ENCODE results near the gene TNFRSF14.

The TNFRSF14 gene

GRCh38 chr1:2606396-2606880 is 50.3 kb downstream of the TNFRSF14 start:
- H4K8ac ChIP-seq (ENCODE audit: low read depth, low read length) = no peak overlapping the region
- H3K79me1 ChIP-seq (ENCODE audit: low read depth, low read length) = no peaks in the 10 kb centered on the region
- H3K4me3 ChIP-seq (ENCODE audit: low read length in 2 of 2) = no peak overlapping the region
- H2BK5ac ChIP-seq (ENCODE audit: low read length) = peak overlapping the region; percentile 24
- no peak overlapping the region for H4K91ac ChIP-seq (ENCODE audit: low read depth, low read length, poor library complexity)
- no peak overlapping the region for H3K27ac ChIP-seq (replicated peaks; ENCODE audit: low read length)
- peaks cover 0 to 8% of the 10 kb centered on the region in 2 donors for H3K4me1 ChIP-seq (ENCODE audit: control insufficient read depth in 2 of 2, insufficient read depth in 1 of 2, low read depth in 1 of 2, low read length in 2 of 2)
- peak overlapping the region; percentile 71 for H3K18ac ChIP-seq (ENCODE audit: low read length)
- H3K9me3 ChIP-seq (replicated peaks in 1 of 2; ENCODE audit: control insufficient read depth in 2 of 2, insufficient read depth in 1 of 2, low read depth in 1 of 2, low read length in 2 of 2) = no peaks in the 10 kb centered on the region
- no peak overlapping the region for H2AFZ ChIP-seq (ENCODE audit: low read length)
- no peak overlapping the region for H3K4me2 ChIP-seq (ENCODE audit: insufficient read depth, low read length, poor library complexity, severe bottlenecking)
- H2BK12ac ChIP-seq (ENCODE audit: low read length) = peak overlapping the region; percentile 97
- H2AK5ac ChIP-seq (ENCODE audit: low read depth, low read length) = peak overlapping the region; percentile 98
- no peak overlapping the region for H3K14ac ChIP-seq (ENCODE audit: low read length)
- peaks cover 0 to 51% (median 4%) of the 10 kb centered on the region in 3 experiments for H3K27me3 ChIP-seq (ENCODE audit: control insufficient read depth in 3 of 3, insufficient read depth in 3 of 3, low read depth in 1 of 3, low read length in 3 of 3)
- no CpG with 5 or more reads among the region's 15 CpGs for WGBS, 2 donors (ENCODE audit: extremely low coverage in 2 of 2, insufficient read length in 2 of 2, insufficient replicate concordance in 1 of 2)
- H2BK120ac ChIP-seq (ENCODE audit: low read depth, low read length) = peak overlapping the region; percentile 31
- H3K9ac ChIP-seq (ENCODE audit: low read depth, low read length, poor library complexity) = peak overlapping the region; percentile 4
- H3K4ac ChIP-seq (ENCODE audit: low read length) = no peak overlapping the region
- no peak for DNase-seq (ENCODE audit: low spot score)
- H2BK15ac ChIP-seq (ENCODE audit: low read length) = peak overlapping the region; percentile 64
- H3K23ac ChIP-seq (ENCODE audit: low read depth, low read length, poor library complexity) = peak overlapping the region; percentile 73
- H3K36me3 ChIP-seq (replicated peaks in 1 of 2; ENCODE audit: control insufficient read depth in 2 of 2, insufficient read depth in 2 of 2, low read length in 2 of 2) = no peaks in the 10 kb centered on the region

GRCh38 chr1:2606881-2607621 is 50.9 kb downstream of the TNFRSF14 start:
- peak overlapping the region; percentile 73 for H3K23ac ChIP-seq (ENCODE audit: low read depth, low read length, poor library complexity)
- H3K27ac ChIP-seq (replicated peaks; ENCODE audit: low read length) = no peak overlapping the region
- no peak overlapping the region for H3K4me3 ChIP-seq (ENCODE audit: low read length in 2 of 2)
- no peak overlapping the region for H3K4ac ChIP-seq (ENCODE audit: low read length)
- no peak overlapping the region for H2AFZ ChIP-seq (ENCODE audit: low read length)
- H3K9me3 ChIP-seq (replicated peaks in 1 of 2; ENCODE audit: control insufficient read depth in 2 of 2, insufficient read depth in 1 of 2, low read depth in 1 of 2, low read length in 2 of 2) = no peaks in the 10 kb centered on the region
- peaks cover 0 to 9% of the 10 kb centered on the region in 2 donors for H3K4me1 ChIP-seq (ENCODE audit: control insufficient read depth in 2 of 2, insufficient read depth in 1 of 2, low read depth in 1 of 2, low read length in 2 of 2)
- no CpG with 5 or more reads among the region's 36 CpGs for WGBS, 2 donors (ENCODE audit: extremely low coverage in 2 of 2, insufficient read length in 2 of 2, insufficient replicate concordance in 1 of 2)
- no peak overlapping the region for H4K8ac ChIP-seq (ENCODE audit: low read depth, low read length)
- H3K9ac ChIP-seq (ENCODE audit: low read depth, low read length, poor library complexity) = no peak overlapping the region
- peak overlapping the region; percentile 98 for H2AK5ac ChIP-seq (ENCODE audit: low read depth, low read length)
- H2BK15ac ChIP-seq (ENCODE audit: low read length) = peak overlapping the region; percentile 94
- peak overlapping the region; percentile 97 for H2BK12ac ChIP-seq (ENCODE audit: low read length)
- H3K14ac ChIP-seq (ENCODE audit: low read length) = peak overlapping the region; percentile 56
- no peaks in the 10 kb centered on the region for H3K79me1 ChIP-seq (ENCODE audit: low read depth, low read length)
- peak overlapping the region; percentile 24 for H2BK5ac ChIP-seq (ENCODE audit: low read length)
- no peak overlapping the region for H3K4me2 ChIP-seq (ENCODE audit: insufficient read depth, low read length, poor library complexity, severe bottlenecking)
- peaks cover 0 to 45% (median 2%) of the 10 kb centered on the region in 3 experiments for H3K27me3 ChIP-seq (ENCODE audit: control insufficient read depth in 3 of 3, insufficient read depth in 3 of 3, low read depth in 1 of 3, low read length in 3 of 3)
- H2BK120ac ChIP-seq (ENCODE audit: low read depth, low read length) = peak overlapping the region; percentile 72
- H3K18ac ChIP-seq (ENCODE audit: low read length) = peak overlapping the region; percentile 84
- H4K91ac ChIP-seq (ENCODE audit: low read depth, low read length, poor library complexity) = no peak overlapping the region
- no peak for DNase-seq (ENCODE audit: low spot score)
- no peaks in the 10 kb centered on the region for H3K36me3 ChIP-seq (replicated peaks in 1 of 2; ENCODE audit: control insufficient read depth in 2 of 2, insufficient read depth in 2 of 2, low read length in 2 of 2)

DNA sequence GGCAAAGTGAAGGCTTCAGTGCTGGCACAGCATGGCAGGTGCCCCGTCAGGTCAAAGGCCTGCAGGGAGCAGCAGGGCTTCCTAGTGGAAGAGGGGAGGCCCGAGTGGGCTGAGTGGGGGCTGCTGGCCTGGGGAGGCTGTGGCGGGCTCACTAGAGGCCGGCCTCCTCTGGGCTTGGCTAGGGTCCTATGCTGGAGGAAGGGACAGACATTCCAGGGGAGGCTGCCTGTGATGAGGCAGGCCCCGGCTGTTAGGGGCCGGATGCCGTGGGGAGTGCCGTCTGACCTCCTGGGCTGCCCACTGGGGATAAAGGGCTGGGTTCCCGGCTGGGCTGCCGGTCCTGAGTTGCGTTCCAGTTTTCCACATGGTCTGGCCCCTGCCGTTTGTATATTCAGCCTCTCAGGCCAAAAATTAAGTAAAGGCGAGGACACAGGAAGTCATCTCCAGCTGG is 51.5 kb downstream of the TNFRSF14 start:
- peaks cover 0 to 39% (median 2%) of the 10 kb centered on the region in 3 experiments for H3K27me3 ChIP-seq (ENCODE audit: control insufficient read depth in 3 of 3, insufficient read depth in 3 of 3, low read depth in 1 of 3, low read length in 3 of 3)
- peak overlapping the region; percentile 72 for H2BK120ac ChIP-seq (ENCODE audit: low read depth, low read length)
- DNase-seq (ENCODE audit: low spot score) = no peak

GRCh38 chr1:2609319-2610035 is 53.3 kb downstream of the TNFRSF14 start:
- DNase-seq (ENCODE audit: low spot score) = no peak
- Histone ChIP-seq H3K36me3 (replicated peaks in 1 of 2; ENCODE audit: control insufficient read depth in 2 of 2, insufficient read depth in 2 of 2, low read length in 2 of 2) (no peaks in the 10 kb centered on the region), H2BK120ac (ENCODE audit: low read depth, low read length) (peak overlapping the region; percentile 82), H3K4me1 (ENCODE audit: control insufficient read depth in 2 of 2, insufficient read depth in 1 of 2, low read depth in 1 of 2, low read length in 2 of 2) (peaks cover 0 to 9% of the 10 kb centered on the region in 2 donors), H2BK5ac (ENCODE audit: low read length) (peak overlapping the region; percentile 35), H3K27me3 (ENCODE audit: control insufficient read depth in 3 of 3, insufficient read depth in 3 of 3, low read depth in 1 of 3, low read length in 3 of 3) (peaks cover 0 to 30% (median 2%) of the 10 kb centered on the region in 3 experiments), H3K4me2 (ENCODE audit: insufficient read depth, low read length, poor library complexity, severe bottlenecking) (no peak overlapping the region), H3K14ac (ENCODE audit: low read length) (peak overlapping the region; percentile 67), H3K4ac (ENCODE audit: low read length) (peak overlapping the region; percentile 61), H3K23ac (ENCODE audit: low read depth, low read length, poor library complexity) (peak overlapping the region; percentile 77), H3K79me1 (ENCODE audit: low read depth, low read length) (no peaks in the 10 kb centered on the region), H2AFZ (ENCODE audit: low read length) (no peak overlapping the region), H2BK12ac (ENCODE audit: low read length) (peak overlapping the region; percentile 89), H4K91ac (ENCODE audit: low read depth, low read length, poor library complexity) (no peak overlapping the region), H2AK5ac (ENCODE audit: low read depth, low read length) (peak overlapping the region; percentile 99), H3K9me3 (replicated peaks in 1 of 2; ENCODE audit: control insufficient read depth in 2 of 2, insufficient read depth in 1 of 2, low read depth in 1 of 2, low read length in 2 of 2) (peaks cover 0 to 3% of the 10 kb centered on the region in 2 donors), H3K4me3 (ENCODE audit: low read length in 2 of 2) (no peak overlapping the region), H3K27ac (replicated peaks; ENCODE audit: low read length) (no peak overlapping the region), H4K8ac (ENCODE audit: low read depth, low read length) (peak overlapping the region; percentile 32), H3K9ac (ENCODE audit: low read depth, low read length, poor library complexity) (peak overlapping the region; percentile 50), H2BK15ac (ENCODE audit: low read length) (peak overlapping the region; percentile 93), H3K18ac (ENCODE audit: low read length) (peak overlapping the region; percentile 85)
- WGBS, 2 donors (ENCODE audit: extremely low coverage in 2 of 2, insufficient read length in 2 of 2, insufficient replicate concordance in 1 of 2) = no CpG with 5 or more reads among the region's 34 CpGs

More for the DNA sequence above, 51.5 kb downstream of the TNFRSF14 start:
- Histone ChIP-seq H3K18ac (ENCODE audit: low read length) (peak overlapping the region; percentile 84), H3K4ac (ENCODE audit: low read length) (no peak overlapping the region), H3K27ac (replicated peaks; ENCODE audit: low read length) (no peak overlapping the region), H3K36me3 (replicated peaks in 1 of 2; ENCODE audit: control insufficient read depth in 2 of 2, insufficient read depth in 2 of 2, low read length in 2 of 2) (no peaks in the 10 kb centered on the region), H2BK5ac (ENCODE audit: low read length) (no peak overlapping the region), H2BK15ac (ENCODE audit: low read length) (peak overlapping the region; percentile 94), H3K23ac (ENCODE audit: low read depth, low read length, poor library complexity) (no peak overlapping the region), H3K4me1 (ENCODE audit: control insufficient read depth in 2 of 2, insufficient read depth in 1 of 2, low read depth in 1 of 2, low read length in 2 of 2) (peaks cover 0 to 9% of the 10 kb centered on the region in 2 donors), H3K9ac (ENCODE audit: low read depth, low read length, poor library complexity) (peak overlapping the region; percentile 44), H4K8ac (ENCODE audit: low read depth, low read length) (no peak overlapping the region), H3K9me3 (replicated peaks in 1 of 2; ENCODE audit: control insufficient read depth in 2 of 2, insufficient read depth in 1 of 2, low read depth in 1 of 2, low read length in 2 of 2) (no peaks in the 10 kb centered on the region), H3K4me3 (ENCODE audit: low read length in 2 of 2) (no peak overlapping the region), H2BK12ac (ENCODE audit: low read length) (peak overlapping the region; percentile 58), H4K91ac (ENCODE audit: low read depth, low read length, poor library complexity) (no peak overlapping the region), H3K14ac (ENCODE audit: low read length) (peak overlapping the region; percentile 4), H3K79me1 (ENCODE audit: low read depth, low read length) (no peaks in the 10 kb centered on the region), H2AFZ (ENCODE audit: low read length) (no peak overlapping the region), H2AK5ac (ENCODE audit: low read depth, low read length) (peak overlapping the region; percentile 98), H3K4me2 (ENCODE audit: insufficient read depth, low read length, poor library complexity, severe bottlenecking) (no peak overlapping the region)
- WGBS, 2 donors (ENCODE audit: extremely low coverage in 2 of 2, insufficient read length in 2 of 2, insufficient replicate concordance in 1 of 2) = no CpG with 5 or more reads among the region's 13 CpGs

Measured in neuronal stem cell (in vitro differentiated cells).